GM21367 (cell line): ENCODE results near the gene DCUN1D2.

ENCODE experiments used
- ATAC-seq: cut with Tn5 transposase; IDR thresholded peaks from one replicate; pipeline ENCODE4 v1.9.1; 2021; ENCODE audit not compliant: unreplicated experiment

DCUN1D2 gene

DNA sequence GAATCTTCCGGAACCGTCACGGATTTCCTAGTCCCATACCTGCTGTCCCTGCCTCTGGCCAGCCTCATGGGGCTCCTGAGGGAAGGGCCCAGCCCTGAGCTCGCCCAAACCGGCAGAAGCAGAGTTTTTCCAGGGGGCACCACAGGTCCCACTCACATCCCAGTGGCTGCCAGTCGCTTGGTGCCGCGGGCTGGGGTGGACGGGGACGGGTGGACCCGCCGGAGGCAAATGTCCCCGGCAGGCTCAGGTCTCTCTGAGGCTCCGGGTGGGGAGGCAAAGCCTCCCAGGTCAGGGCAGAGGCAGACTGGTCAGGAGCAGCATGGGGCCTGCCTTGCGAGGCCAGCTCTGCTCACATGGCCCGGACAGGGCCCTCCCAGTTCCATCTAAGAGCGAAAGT lies 62.0 kb downstream of the DCUN1D2 start:
- no peak for ATAC-seq

DNA sequence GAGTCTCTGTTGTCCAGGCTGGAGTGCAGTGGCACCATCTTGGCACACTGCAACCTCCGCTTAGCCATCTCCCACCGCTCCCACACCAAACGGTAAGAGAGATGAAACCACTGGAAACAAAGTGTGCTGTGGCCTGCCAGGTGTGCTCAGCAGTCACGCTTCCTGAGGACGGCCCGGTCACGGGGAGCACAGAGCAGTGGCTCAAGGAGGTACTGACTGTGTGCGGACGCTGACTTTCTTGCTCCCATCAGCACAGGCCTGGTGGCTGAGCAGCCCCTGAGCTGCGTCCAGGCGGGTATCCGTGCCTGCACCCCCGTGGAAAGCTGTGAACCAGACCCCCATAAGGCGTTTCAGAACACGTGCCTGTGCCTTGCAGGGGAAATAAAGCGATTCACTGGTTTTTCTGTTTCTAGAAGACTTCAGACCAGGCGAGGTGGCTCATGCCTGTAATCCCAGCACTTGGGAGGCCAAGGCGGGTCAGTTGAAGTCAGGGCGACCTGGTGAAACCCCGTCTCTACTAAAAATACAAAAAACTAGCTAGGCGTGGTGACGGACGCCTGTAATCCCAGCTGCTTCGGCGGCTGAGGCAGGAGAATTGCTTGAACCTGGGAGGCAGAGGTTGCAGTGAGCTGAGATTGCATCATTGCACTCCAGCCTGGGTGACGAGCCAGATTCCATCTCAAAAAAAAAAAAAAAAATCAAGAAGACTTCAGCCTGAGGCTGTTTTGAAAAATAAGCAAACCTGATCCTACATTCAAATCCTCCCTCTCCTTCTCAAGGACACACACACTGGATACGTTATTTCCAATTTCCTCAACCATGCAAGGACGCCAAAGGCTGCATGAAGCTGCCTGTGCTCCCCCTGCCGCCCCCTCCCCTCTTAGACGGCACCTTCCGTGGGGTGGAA lies 62.7 kb downstream of the DCUN1D2 start:
- no peak for ATAC-seq

DNA sequence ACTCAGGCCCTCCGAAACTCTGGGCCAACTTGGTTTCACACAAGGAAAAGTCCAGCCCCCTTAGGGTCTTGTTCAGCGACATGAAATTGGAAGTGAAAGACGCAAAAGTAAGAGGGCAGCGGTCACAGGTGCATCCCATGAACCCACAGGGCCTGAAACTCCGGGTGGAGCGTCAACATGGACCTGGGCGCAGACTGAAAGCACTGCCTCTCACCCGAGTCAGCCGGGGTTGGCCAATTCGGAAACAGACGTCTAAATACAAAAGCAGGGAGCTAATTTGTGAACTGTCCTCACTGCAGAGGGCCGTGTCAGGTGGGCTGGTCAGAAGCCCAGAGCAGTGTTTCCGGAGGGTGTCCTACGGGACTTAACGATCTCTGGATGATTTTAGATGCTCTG lies 63.9 kb downstream of the DCUN1D2 start:
- no peak for ATAC-seq

DNA sequence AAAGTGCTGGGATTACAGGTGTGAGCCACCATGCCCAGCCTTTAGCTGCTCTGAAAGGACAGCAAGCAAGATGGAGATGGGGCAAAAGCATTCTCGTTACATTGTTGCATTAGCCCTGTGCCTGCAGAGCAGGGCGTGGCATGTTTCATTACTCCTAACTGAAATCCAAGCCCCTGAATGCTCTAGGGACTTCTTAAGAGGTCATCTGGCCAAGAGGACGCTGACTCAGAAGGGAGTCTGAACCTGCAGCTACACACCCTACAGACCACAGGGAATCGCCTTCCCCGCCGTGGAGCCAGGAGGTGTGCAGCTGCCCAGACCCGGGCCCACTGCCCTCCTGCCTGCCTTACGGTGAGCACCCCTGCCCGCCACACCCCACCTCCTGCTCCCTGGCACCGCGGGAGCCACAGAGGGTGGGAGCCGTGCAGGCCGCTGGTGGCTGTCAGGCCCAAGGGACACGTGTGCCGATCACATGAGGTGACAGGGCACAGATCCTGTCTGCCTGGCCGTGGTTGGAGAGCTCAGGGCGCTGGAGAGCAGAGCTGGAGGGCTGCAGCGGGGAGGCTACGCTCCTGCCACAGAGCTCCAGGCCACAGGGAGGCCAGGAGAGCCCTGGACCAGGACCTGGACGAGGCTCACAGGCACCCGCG lies 64.4 kb downstream of the DCUN1D2 start:
- ATAC-seq = no peak

DNA sequence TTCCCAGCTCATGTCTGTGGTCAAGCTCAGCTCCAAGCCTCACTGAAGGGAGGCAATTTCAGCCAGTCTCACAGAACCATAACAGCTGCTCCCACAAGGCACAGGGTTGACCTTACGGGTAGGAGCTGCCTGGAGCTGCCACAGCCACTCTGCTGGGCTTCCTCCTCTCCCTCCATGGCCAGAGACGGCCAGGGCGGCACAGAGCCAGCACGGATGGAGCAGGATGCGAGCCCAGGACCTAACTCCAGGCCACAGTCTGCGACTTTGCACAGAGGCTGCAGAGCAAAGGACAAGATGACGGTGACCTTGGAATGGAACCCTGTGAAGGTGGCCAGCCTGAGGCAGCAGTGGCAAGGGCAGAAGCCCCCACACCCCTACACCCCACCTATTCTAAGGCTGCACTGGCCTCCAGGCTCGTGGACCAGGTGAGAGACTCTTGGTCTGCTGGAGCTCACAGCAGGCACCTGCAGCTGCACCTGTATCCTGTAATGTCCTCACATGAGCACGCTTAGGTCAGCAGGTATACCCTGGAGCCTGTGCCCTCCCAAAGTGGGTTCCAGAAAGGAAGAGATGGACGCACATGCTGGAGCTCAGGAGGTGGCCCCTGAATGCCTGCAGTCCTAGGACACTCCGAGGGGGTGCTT lies 66.9 kb downstream of the DCUN1D2 start:
- ATAC-seq = no peak

DNA sequence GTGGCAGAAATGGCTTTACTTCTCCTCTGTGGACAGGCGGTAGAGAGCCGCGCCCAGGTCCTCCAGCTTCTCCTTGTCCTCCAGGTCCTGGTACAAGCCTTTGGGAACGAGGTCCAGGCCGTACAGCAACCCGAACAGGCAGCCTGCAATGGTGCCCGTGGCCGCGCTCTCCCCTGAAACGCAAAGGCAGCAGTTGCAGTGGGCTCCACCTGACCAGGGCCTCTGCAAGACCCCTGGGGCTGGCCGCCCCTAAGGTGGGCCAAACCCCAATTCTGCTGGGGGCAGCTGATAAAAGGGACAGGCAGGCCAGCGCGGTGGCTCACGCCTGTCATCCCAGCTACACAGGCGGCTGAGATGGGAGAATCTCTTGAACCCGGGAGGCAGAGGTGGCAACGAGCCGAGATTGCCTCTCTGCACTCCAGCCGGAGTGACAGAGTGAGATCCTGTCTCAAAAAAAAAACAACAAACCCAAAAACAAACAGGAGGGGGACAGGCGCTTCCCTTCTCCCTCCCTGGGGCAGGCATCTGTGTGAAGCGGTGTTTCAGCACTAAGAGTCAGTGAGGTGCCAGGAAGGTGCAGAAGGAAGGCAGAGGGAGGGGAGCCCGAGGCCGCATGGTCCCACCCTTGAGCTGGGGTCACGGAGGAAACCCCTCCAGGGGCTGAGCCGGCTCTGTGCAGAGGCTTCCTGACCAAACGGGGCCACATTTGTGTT lies 67.5 kb downstream of the DCUN1D2 start:
- no peak for ATAC-seq

DNA sequence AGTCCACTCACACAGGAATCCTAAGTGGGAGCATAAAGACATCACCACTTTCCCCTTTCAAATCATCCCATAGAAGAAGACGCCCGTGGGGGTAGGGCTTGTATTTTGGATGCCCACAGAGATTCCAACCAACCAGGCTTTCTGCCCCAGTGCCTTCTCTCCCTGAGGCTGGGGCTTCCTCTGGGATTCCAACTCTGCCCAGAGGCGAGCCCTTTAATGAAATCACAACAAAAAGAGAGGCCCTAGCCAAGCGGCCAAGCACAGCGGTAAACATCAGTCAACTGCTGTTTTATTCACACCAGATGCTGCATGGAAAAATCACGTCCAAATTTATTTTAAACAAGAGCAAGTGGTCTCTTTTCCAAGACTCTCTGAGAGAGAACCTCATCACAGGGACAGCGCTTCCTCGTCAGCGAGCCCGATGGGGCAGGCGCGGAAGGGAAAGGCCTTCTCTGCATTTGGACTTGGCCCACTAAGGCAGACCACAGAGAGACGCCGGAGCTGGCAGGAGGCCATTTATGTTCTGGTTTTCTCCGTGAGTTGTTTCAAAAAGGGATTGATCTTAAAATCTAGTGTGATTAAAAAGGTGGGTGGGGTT lies 68.7 kb downstream of the DCUN1D2 start:
- no peak for ATAC-seq

DNA sequence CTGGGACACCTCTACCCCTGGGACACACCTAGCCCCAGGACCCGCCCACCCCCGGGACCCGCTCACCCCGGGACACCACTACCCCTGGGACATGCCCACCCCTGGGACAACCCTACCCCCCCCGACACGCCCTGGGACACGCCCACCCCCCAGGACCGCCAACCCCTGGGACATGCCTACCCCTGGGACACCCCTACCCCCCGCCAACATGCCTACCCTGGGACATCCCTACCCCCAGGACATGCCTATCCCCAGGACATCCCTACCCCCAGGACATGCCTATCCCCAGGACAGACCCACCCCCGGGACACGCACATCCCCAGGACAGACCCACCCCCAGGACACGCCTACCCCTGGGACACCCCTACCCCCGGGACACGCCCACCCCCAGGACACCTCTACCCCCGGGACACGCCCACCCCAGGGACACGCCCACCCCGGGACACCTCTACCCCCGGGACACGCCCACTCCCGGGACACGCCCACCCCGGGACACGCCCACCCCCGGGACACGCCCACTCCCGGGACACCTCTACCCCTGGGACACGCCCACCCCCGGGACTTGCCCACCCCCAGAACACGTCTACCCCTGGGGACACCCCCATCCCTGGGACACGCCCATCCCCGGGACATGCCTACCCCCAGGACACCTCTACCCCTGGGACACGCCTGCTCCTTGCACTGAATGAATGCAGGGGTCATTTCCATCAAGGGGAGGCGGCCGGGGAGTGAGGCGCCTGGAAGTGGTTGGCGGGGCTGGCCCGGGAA lies 69.5 kb downstream of the DCUN1D2 start:
- ATAC-seq = no peak

DNA sequence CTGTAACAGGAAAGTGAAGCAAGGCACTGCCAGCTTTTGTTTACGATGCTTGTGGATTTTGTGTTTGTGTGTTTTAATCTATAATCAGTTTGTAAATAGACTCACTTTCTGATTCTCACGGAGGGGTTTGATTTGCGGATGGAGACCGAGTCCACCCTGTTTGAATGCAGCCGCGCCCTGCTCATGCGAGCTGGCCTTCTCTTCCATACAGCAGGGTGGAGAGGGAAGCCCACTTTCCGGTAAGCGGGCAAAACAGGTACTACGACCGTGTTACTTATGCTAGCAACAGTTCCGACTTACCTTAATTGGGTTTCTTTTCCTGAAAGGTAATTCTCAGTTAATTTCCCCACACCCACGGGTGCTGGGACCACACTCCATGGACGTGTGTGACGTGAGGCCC lies 70.3 kb downstream of the DCUN1D2 start:
- no peak for ATAC-seq

DNA sequence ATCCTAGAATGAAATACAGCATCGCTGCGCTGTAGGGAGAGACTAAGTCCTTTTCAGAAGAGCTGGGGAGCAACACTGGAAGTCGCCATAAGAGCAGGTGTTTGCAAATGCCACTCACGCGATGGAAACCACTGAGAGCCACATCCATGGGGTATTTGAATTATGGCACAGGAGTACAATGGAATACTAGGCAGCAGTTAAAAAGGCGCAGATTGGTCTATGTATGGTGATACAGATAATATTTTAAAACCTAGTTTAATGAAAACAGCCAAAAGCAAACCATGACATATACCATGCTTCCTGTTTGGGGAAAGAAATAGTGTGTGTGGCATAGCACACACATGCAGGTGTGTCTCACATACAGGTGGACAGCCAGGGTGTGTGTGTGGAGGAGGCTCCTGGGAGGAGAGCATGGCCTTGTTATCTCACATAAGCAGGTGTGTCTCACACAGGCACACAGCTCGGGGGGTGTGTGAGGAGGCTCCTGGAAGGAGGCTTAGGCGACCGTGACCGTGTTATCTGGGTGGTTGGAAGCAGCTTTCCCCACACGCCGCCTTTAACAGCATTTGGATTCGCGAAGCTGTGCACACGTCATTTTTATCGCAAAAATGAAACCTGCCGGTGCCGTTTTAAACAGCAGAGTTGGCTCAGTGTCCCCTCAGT lies 70.8 kb downstream of the DCUN1D2 start:
- ATAC-seq = no peak

DNA sequence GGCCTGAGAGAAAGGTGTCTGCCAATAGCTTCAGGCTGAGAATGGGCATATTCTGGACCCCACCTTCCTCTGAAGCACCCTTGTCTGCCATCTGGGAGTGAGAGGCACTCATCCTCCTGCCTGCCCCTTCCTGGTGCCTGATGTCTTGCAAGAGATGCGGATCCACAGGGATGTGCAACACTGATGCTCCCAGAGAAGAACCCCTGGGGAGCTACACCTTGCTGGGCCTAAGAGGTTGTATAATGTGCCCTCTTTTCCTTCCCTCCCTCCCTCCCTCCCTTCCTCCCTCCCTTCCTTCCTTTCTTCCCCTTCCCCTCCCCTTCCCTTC lies 71.8 kb downstream of the DCUN1D2 start:
- ATAC-seq = no peak

DNA sequence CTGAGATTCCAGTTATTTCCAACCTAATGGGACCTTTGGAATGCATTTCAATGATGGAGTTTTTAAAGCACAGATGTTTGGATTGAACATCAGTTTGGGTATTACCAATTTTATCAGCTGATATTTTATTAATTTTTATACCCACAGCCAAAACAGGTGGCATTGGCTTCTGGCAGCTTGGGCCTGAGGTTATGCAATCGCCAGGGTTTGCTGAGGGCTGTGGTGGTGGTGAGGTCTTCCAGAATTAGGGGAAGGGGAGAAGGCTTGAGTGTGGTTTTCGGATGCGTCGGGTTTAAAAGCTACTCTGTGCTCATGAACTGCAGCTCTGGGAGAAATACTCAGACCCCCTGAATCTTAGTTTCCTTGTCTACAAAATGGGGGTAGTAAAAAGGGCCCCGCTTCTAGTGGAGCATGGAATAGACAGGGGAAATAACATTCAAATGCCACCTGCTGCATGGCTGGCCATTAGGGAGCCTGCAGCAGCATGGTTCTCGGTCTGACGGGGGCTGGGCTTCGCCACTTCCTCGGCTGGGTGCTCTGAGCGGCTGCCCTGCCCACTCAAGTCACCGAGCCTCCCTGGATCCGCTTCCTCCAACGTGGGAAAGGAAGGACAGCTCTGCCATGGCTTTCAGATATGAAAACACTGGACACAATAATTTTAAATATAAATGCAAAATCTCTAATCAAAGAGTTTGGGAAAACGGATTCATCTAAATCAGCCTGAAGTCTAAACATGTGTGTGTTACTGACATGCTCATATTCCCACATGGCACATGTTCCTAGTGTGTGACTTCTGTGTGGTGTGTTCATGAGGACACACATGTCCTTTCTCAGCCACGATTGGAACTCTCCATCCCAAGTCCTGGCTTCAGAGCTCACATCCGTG lies 72.4 kb downstream of the DCUN1D2 start:
- no peak for ATAC-seq

DNA sequence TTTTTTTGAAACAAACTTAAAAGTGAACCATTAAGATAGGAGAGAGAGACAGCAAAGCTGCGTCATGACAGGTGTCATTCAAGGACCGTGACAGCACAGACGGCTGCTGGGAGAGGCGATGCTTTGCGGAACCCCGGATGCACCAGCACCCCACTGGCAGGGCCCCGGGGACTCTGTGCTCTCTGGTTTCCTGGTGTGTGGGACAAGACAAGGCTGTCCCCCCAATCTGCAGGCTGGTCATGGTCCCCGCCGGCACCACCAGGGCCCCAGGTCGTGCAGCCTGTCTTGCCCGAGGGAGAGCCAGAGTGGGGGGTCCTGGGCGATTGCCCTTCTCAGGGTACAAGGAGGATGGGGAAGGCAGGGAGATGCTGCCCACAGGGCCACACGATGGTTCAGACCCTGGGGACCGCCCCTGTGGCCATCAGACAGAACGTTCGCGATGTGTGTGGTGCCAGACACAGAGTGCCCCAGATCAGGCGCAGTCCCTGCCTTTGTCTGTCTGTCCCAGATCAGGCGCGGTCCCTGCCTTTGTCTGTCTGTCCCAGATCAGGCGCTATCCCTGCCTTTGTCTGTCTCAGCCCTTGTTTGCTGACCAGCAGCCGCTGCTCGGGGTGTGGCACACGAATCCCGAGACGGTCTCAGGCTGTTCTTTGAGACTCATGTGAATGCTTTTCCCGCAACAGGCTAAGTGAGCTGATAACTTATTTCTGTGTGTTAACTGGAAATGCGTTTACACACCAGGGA lies 73.3 kb downstream of the DCUN1D2 start:
- no peak for ATAC-seq

DNA sequence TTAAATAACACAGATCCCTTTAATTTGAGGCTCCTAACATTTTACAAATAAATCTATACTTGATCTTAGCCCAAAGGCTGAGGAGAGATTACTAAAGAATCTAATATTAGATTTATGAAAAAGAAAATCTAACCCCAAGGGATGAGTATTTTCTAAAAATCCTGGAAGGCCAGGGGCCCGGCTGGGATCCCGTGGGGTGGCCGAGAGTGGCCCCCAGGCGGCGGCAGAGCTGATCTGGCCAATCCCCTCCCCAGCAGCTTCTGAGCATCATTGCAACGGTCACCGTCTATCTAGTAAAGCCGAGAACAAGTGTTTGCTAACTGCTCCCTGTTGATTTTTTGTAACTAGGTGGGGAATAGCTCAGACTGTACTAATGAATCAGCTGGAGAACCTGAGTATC lies 74.7 kb downstream of the DCUN1D2 start:
- ATAC-seq = no peak

DNA sequence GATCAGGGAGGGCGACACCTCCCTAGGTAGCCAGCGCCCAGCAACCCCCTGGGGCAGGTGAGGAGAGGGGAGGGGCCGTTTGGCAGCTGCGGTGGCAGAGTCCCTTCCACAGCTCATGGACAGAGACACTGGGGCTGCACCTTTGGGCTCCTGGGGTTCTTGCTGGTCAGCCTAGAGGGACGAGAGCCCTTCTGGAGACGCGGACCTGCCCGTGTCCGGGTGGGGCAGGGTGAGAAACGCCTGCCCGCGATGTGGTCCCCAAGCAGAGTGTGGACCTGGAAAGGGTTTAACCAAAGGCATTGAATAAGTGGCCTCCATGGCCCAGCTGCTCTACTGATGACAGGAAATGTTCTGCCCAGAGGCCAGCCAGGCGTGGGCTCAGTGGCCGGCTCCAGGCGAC lies 75.5 kb downstream of the DCUN1D2 start:
- no peak for ATAC-seq

DNA sequence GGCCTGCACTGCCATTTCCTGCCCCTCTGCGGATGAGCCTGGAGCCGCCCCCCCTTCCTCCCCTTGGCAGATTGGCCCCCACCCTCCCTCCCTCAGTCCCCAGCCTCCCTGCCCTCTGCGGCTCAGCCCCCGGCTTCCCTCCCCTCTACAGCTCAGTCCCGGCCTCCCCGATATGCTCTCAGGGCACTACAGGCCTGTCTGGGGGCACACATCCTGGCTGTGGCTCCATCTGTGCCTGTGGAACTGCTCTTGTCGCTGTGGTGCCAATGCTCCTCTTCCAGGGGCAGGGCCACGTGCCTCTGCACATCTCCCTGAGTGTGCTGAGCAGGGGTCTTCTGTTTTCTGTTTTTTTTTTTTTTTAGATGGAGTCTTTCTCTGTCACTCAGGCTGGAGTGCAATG lies 76.2 kb downstream of the DCUN1D2 start:
- no peak for ATAC-seq

DNA sequence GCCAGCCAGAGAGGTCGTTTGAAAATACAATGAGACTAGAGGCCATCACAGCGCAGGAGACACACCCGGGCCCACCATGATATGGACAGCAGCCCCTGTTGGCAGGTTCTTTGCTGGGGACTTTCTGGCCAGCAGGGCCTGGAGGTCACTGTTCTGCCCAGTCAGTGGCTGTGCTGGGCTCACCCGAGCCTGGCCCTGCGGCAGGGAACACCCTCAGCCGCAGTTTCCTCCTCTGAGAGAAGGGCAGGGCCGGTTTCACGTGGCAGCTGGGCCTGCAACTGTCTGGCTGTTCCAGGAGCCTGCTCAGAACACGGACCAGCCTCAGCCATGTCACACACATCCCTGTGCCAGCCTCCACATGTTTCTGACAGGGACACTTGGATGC lies 76.6 kb downstream of the DCUN1D2 start:
- no peak for ATAC-seq

DNA sequence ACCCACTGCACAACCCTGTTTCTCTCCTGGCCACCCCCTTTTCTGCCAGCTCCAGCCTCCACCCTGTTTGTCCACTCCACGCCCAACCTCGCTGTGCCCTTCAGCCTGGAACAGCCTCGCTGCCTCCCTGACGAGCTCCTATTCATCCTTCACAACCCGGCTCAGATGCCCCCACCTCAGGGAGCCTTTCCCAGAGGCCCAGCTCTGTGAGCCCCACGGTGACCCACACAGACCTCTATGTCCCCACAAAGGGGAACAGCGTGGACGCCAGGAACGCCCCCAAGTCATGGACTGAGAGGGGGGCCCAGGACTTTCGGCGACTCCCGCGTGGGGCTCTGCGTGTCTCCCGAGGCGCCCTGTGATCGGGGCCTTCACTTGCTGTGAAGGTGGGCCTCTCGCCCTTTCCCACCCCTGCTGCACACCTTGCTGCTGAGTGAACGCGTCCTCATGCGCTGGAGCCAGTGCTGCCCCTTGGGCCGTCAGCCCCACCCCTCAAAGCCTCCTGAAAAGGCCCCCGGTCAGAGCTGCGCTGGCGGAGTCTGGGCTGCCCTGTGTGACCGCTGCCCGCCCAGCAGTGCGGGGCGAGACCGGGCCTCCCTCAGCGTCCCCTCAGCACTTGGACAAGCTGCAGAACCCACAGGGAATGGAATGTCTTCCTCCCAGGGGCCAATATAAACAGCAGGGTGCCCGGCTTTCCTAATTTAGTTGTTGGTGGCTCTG lies 77.2 kb downstream of the DCUN1D2 start:
- ATAC-seq = no peak
